ENCODE results near the gene NUDT4B. TPM values are rescaled to one million over a fixed set of nuclear protein-coding genes. Genes with fewer than 3 reads are reported as not detected.
"Not testable (repeated sequence)": the region's sequence is repeated elsewhere in the genome, so short reads cannot be mapped to it uniquely, and the experiment has no call there.

The NUDT4B gene
- total RNA-seq, 1 donor from 2014 or later: 16.4 TPM

GRCh38 chr1:148738667-148739066, 9.9 kb upstream of the NUDT4B start:
- not testable (repeated sequence) for DNase-seq

- not testable (repeated sequence) for DNase-seq
Measured at GRCh38 chr1:148743200-148743599, 5.4 kb upstream of the NUDT4B start.

- not testable (repeated sequence) for DNase-seq
Measured at GRCh38 chr1:148743726-148744720, 4.6 kb upstream of the NUDT4B start.

GRCh38 chr1:148749335-148749681, 734 bp downstream of the NUDT4B start:
- DNase-seq: not testable (repeated sequence)

- not testable (repeated sequence) for DNase-seq
Measured at GRCh38 chr1:148756231-148756630, 7.7 kb downstream of the NUDT4B start.

- DNase-seq: not testable (repeated sequence)
Measured at GRCh38 chr1:148757446-148757845, 8.9 kb downstream of the NUDT4B start.

GRCh38 chr1:148758412-148758811, 9.8 kb downstream of the NUDT4B start:
- not testable (repeated sequence) for DNase-seq

- not testable (repeated sequence) for DNase-seq
Measured at GRCh38 chr1:148758925-148759324, 10.4 kb downstream of the NUDT4B start.

GRCh38 chr1:148759749-148760148, 11.2 kb downstream of the NUDT4B start:
- DNase-seq: not testable (repeated sequence)

- DNase-seq: not testable (repeated sequence)
Measured at GRCh38 chr1:148760206-148760605, 11.6 kb downstream of the NUDT4B start.

GRCh38 chr1:148761360-148761759, 12.8 kb downstream of the NUDT4B start:
- not testable (repeated sequence) for DNase-seq

GRCh38 chr1:148765238-148766019, 16.9 kb downstream of the NUDT4B start:
- DNase-seq: not testable (repeated sequence)

- DNase-seq: not testable (repeated sequence)
Measured at GRCh38 chr1:148768541-148768940, 20.0 kb downstream of the NUDT4B start.

GRCh38 chr1:148769495-148769894, 20.9 kb downstream of the NUDT4B start:
- not testable (repeated sequence) for DNase-seq

- not testable (repeated sequence) for DNase-seq
Measured at GRCh38 chr1:148773690-148774089, 25.1 kb downstream of the NUDT4B start.

GRCh38 chr1:148774102-148774501, 25.5 kb downstream of the NUDT4B start:
- DNase-seq: not testable (repeated sequence)

- DNase-seq: not testable (repeated sequence)
Measured at GRCh38 chr1:148775263-148775662, 26.7 kb downstream of the NUDT4B start.

GRCh38 chr1:148777649-148778048, 29.1 kb downstream of the NUDT4B start:
- not testable (repeated sequence) for DNase-seq

GRCh38 chr1:148780404-148780803, 31.8 kb downstream of the NUDT4B start:
- not testable (repeated sequence) for DNase-seq

GRCh38 chr1:148791543-148792099, 43.0 kb downstream of the NUDT4B start:
- not testable (repeated sequence) for DNase-seq

GRCh38 chr1:148793762-148794332, 45.3 kb downstream of the NUDT4B start:
- not testable (repeated sequence) for DNase-seq
